ENCODE results near the gene ZBTB2.

The ZBTB2 gene

DNA sequence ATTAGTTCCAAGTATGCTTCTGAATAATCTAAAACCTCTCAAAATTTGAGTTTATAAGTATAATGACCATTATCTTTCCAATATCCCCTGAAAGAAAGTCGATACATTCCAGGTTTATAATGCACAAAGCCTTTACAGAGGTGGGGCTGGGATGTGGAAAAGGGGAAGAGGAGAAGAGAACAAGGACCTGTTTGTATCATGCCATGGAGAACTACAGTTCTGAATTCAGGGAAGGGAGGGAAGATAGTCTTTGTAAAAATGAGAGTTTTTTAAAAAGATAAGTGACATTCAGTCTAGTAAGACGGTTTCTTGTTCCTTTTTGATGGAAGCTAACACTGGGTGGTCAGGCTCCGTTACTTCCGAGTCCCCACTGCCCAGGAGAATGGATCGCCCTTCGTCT, 26.1 kb downstream of the ZBTB2 start (continued):
- no peak for TF ChIP-seq ZNF837 (tag by site-specific recombination; IDR thresholded peaks at IDR 0.05)

DNA sequence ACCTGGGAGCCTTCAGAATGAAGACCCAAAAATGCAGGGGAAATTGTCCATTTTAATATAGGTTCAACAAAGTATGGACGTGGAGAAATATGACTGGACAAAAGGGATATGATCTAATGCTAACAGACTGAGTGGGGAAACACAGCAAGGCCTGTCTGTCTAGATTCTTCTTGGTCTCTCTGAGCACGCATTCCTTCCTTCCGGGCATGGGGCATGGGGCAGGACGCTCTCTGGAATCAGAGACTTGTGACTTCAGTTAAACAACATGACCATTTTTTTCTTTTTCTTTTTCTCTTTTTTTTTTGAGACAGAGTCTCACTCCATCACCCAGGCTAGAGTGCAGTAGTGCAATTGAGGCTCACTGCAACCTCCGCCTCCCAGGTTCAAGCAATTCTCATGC, 31.9 kb downstream of the ZBTB2 start:
- Histone ChIP-seq H3K9me3 (ENCODE audit: control insufficient read depth, insufficient read depth, low read depth, low read length) (no peaks in the 10 kb centered on the region), H3K4me1 (ENCODE audit: control insufficient read depth, insufficient read depth, low read length) (peaks cover 10% of the 10 kb centered on the region), H3K27ac (ENCODE audit: extremely low read depth, low read depth, low read length) (no peak overlapping the region), H3K36me3 (ENCODE audit: control insufficient read depth in 2 of 2, insufficient read depth in 1 of 2, low read length in 2 of 2) (peaks cover 0 to 29% of the 10 kb centered on the region in 2 experiments), H3K4me3 (ENCODE audit: low read depth, low read length) (no peak overlapping the region)
- POLR2A ChIA-PET, result no interaction called here
- no peak for TF ChIP-seq OSR2 (tag by site-specific recombination; IDR thresholded peaks at IDR 0.05)
- TF ChIP-seq ZBTB17 (tag by site-specific recombination; IDR thresholded peaks at IDR 0.05), result no peak
- no peak for TF ChIP-seq ZFP41 (tag by site-specific recombination; IDR thresholded peaks at IDR 0.05; ENCODE audit: borderline replicate concordance)
- TF ChIP-seq, protein P1, sequence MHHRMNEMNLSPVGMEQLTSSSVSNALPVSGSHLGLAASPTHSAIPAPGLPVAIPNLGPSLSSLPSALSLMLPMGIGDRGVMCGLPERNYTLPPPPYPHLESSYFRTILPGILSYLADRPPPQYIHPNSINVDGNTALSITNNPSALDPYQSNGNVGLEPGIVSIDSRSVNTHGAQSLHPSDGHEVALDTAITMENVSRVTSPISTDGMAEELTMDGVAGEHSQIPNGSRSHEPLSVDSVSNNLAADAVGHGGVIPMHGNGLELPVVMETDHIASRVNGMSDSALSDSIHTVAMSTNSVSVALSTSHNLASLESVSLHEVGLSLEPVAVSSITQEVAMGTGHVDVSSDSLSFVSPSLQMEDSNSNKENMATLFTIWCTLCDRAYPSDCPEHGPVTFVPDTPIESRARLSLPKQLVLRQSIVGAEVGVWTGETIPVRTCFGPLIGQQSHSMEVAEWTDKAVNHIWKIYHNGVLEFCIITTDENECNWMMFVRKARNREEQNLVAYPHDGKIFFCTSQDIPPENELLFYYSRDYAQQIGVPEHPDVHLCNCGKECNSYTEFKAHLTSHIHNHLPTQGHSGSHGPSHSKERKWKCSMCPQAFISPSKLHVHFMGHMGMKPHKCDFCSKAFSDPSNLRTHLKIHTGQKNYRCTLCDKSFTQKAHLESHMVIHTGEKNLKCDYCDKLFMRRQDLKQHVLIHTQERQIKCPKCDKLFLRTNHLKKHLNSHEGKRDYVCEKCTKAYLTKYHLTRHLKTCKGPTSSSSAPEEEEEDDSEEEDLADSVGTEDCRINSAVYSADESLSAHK (tag by site-specific recombination; IDR thresholded peaks at IDR 0.05), result no peak
- TF ChIP-seq, protein P2, sequence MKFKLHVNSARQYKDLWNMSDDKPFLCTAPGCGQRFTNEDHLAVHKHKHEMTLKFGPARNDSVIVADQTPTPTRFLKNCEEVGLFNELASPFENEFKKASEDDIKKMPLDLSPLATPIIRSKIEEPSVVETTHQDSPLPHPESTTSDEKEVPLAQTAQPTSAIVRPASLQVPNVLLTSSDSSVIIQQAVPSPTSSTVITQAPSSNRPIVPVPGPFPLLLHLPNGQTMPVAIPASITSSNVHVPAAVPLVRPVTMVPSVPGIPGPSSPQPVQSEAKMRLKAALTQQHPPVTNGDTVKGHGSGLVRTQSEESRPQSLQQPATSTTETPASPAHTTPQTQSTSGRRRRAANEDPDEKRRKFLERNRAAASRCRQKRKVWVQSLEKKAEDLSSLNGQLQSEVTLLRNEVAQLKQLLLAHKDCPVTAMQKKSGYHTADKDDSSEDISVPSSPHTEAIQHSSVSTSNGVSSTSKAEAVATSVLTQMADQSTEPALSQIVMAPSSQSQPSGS (tag by site-specific recombination; IDR thresholded peaks at IDR 0.05; ENCODE audit: low read depth), result no peak
- TF ChIP-seq, protein P3, sequence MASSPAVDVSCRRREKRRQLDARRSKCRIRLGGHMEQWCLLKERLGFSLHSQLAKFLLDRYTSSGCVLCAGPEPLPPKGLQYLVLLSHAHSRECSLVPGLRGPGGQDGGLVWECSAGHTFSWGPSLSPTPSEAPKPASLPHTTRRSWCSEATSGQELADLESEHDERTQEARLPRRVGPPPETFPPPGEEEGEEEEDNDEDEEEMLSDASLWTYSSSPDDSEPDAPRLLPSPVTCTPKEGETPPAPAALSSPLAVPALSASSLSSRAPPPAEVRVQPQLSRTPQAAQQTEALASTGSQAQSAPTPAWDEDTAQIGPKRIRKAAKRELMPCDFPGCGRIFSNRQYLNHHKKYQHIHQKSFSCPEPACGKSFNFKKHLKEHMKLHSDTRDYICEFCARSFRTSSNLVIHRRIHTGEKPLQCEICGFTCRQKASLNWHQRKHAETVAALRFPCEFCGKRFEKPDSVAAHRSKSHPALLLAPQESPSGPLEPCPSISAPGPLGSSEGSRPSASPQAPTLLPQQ (tag by site-specific recombination; IDR thresholded peaks at IDR 0.05), result no peak
- no peak for TF ChIP-seq MEIS1 (CRISPR knock-in tag; IDR thresholded peaks at IDR 0.05; ENCODE audit: borderline replicate concordance)
- TF ChIP-seq, protein P4, sequence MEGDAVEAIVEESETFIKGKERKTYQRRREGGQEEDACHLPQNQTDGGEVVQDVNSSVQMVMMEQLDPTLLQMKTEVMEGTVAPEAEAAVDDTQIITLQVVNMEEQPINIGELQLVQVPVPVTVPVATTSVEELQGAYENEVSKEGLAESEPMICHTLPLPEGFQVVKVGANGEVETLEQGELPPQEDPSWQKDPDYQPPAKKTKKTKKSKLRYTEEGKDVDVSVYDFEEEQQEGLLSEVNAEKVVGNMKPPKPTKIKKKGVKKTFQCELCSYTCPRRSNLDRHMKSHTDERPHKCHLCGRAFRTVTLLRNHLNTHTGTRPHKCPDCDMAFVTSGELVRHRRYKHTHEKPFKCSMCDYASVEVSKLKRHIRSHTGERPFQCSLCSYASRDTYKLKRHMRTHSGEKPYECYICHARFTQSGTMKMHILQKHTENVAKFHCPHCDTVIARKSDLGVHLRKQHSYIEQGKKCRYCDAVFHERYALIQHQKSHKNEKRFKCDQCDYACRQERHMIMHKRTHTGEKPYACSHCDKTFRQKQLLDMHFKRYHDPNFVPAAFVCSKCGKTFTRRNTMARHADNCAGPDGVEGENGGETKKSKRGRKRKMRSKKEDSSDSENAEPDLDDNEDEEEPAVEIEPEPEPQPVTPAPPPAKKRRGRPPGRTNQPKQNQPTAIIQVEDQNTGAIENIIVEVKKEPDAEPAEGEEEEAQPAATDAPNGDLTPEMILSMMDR (tag by site-specific recombination; IDR thresholded peaks at IDR 0.05), result no peak
- CTCF ChIA-PET, result no interaction called here

DNA sequence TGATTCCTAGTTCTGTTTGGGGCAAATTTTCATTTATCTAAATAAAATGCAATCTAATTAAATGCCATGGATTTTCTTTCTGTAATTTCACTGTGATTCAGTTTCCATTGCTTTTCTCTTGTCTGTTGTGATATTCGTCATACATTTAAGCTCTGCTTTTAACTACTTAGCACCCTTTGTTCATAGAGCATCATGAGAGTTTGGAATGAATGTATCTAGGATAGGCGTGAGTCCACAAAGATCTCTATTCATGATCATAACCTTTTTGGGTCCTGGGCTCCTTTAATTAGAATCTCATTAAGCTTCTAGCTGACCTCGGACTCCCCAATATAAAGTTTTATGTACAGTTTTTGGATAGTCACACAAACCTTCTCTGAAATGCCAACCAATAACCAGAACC, 32.9 kb downstream of the ZBTB2 start:
- ChIA-PET CTCF (interaction anchor here (0.5 to 3.0 kb wide), 7 partner anchors 12 to 344 kb away, joined by 3 to 11 read pairs (median 3); no protein-coding TSS in a partner anchor), POLR2A (interaction anchor here (0.7 to 2.2 kb wide), 3 partner anchors 9 to 32 kb away, joined by 3 to 9 read pairs (median 3); no protein-coding TSS in a partner anchor)
- peaks cover 10% of the 10 kb centered on the region for H3K4me1 ChIP-seq (ENCODE audit: control insufficient read depth, insufficient read depth, low read length)
- H3K9me3 ChIP-seq (ENCODE audit: control insufficient read depth, insufficient read depth, low read depth, low read length), result no peaks in the 10 kb centered on the region
- no peak overlapping the region for H3K27ac ChIP-seq (ENCODE audit: extremely low read depth, low read depth, low read length)
- peaks cover 0 to 28% of the 10 kb centered on the region in 2 experiments for H3K36me3 ChIP-seq (ENCODE audit: control insufficient read depth in 2 of 2, insufficient read depth in 1 of 2, low read length in 2 of 2)
- no peak overlapping the region for H3K4me3 ChIP-seq (ENCODE audit: low read depth, low read length)
- no peak for TF ChIP-seq ZBTB1 (tag by site-specific recombination; IDR thresholded peaks at IDR 0.05)
- no peak for TF ChIP-seq ZNF354C (tag by site-specific recombination; IDR thresholded peaks at IDR 0.05; ENCODE audit: borderline replicate concordance, low read depth)
- TF ChIP-seq ZNF16 (tag by site-specific recombination; IDR thresholded peaks at IDR 0.05; ENCODE audit: low read depth), result no peak
- no peak for TF ChIP-seq ZNF560 (tag by site-specific recombination; IDR thresholded peaks at IDR 0.05; ENCODE audit: borderline replicate concordance)
- TF ChIP-seq ZEB2 (tag by site-specific recombination; IDR thresholded peaks at IDR 0.05), result no peak
- TF ChIP-seq, protein P4 (tag by site-specific recombination; IDR thresholded peaks at IDR 0.05), result no peak
- TF ChIP-seq ZXDB (tag by site-specific recombination; IDR thresholded peaks at IDR 0.05), result no peak
- no peak for TF ChIP-seq ZNF596 (tag by site-specific recombination; IDR thresholded peaks at IDR 0.05)
- TF ChIP-seq, protein P5, sequence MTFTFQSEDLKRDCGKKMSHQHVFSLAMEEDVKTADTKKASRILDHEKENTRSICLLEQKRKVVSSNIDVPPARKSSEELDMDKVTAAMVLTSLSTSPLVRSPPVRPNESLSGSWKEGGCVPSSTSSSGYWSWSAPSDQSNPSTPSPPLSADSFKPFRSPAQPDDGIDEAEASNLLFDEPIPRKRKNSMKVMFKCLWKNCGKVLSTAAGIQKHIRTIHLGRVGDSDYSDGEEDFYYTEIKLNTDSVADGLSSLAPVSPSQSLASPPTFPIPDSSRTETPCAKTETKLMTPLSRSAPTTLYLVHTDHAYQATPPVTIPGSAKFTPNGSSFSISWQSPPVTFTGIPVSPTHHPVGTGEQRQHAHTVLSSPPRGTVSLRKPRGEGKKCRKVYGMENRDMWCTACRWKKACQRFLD (tag by site-specific recombination; IDR thresholded peaks at IDR 0.05), result no peak
- TF ChIP-seq, protein P6, sequence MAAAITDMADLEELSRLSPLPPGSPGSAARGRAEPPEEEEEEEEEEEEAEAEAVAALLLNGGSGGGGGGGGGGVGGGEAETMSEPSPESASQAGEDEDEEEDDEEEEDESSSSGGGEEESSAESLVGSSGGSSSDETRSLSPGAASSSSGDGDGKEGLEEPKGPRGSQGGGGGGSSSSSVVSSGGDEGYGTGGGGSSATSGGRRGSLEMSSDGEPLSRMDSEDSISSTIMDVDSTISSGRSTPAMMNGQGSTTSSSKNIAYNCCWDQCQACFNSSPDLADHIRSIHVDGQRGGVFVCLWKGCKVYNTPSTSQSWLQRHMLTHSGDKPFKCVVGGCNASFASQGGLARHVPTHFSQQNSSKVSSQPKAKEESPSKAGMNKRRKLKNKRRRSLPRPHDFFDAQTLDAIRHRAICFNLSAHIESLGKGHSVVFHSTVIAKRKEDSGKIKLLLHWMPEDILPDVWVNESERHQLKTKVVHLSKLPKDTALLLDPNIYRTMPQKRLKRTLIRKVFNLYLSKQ (tag by site-specific recombination; IDR thresholded peaks at IDR 0.05; ENCODE audit: borderline replicate concordance), result no peak
- no peak for TF ChIP-seq ZNF776 (tag by site-specific recombination; IDR thresholded peaks at IDR 0.05; ENCODE audit: borderline replicate concordance)

All from HEK293 (cell line).